SK-N-SH treated with all-trans-retinoic acid at 6 μM for 48 hours (cell line): Measurements from ENCODE around the gene CD40LG.

Source experiments
- GLIS3 ChIP-seq: fragments of 250-450 bp; sonication (Bioruptor Pico); IDR thresholded peaks from 2 replicates; pipeline ENCODE4 v1.5.0; 2020; ENCODE audit warnings: mild to moderate bottlenecking, moderate library complexity
- TF ChIP-seq, protein P1 (sequence below): fragments of 250-450 bp; sonication (Bioruptor Pico); IDR thresholded peaks from 2 replicates; pipeline ENCODE4 v1.8.0; 2020; ENCODE audit warnings: mild to moderate bottlenecking, moderate library complexity, borderline replicate concordance

DNA sequence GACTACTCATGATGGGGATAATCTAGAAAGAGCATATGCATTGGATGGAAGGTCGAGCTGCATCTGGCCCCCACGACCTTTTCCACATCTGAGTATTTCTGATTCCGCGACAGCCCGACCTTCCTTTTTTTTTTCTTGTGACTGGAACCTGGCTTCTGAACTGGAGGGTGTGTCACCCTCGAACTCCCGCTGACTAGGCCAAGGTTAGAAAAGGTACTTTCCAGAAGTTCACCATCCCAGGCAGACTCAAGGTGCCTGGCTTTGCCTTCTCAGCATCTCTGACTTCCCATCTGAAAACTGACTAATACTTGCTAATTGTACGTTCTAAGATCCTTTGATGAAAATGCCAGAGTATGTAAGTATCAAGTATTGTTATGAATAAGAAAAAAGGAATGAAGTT lies 49.3 kb upstream of the CD40LG start:
- TF ChIP-seq GLIS3 (CRISPR knock-in tag): no peak
- TF ChIP-seq, protein P1, sequence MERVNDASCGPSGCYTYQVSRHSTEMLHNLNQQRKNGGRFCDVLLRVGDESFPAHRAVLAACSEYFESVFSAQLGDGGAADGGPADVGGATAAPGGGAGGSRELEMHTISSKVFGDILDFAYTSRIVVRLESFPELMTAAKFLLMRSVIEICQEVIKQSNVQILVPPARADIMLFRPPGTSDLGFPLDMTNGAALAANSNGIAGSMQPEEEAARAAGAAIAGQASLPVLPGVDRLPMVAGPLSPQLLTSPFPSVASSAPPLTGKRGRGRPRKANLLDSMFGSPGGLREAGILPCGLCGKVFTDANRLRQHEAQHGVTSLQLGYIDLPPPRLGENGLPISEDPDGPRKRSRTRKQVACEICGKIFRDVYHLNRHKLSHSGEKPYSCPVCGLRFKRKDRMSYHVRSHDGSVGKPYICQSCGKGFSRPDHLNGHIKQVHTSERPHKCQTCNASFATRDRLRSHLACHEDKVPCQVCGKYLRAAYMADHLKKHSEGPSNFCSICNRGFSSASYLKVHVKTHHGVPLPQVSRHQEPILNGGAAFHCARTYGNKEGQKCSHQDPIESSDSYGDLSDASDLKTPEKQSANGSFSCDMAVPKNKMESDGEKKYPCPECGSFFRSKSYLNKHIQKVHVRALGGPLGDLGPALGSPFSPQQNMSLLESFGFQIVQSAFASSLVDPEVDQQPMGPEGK (CRISPR knock-in tag): no peak
